Gastrocnemius medialis (tissue), 4 donors: ENCODE results near the gene TMEFF1.

Experiments
- CTCF ChIP-seq, 5 experiments: fragments of 450-650 bp in 3 of 5; fragments of 200-600 bp in 2 of 5; sonication (generic) in 2 of 5; IDR thresholded peaks in 4 of 5; conservative IDR thresholded peaks in 1 of 5; 1 replicate in 4 of 5; 2 replicates in 1 of 5; pipeline ENCODE4 v1.5.1; 2016 to 2019; ENCODE audit warnings: antibody characterized with exemption in 5 of 5, mild to moderate bottlenecking in 3 of 5, moderate library complexity in 3 of 5
- POLR2A ChIP-seq, 2 donors: fragments of 450-650 bp; IDR thresholded peaks; one replicate each; pipeline ENCODE4 v1.6.1; 2017; ENCODE audit warnings: antibody characterized with exemption in 2 of 2, mild to moderate bottlenecking in 2 of 2, moderate library complexity in 2 of 2

DNA sequence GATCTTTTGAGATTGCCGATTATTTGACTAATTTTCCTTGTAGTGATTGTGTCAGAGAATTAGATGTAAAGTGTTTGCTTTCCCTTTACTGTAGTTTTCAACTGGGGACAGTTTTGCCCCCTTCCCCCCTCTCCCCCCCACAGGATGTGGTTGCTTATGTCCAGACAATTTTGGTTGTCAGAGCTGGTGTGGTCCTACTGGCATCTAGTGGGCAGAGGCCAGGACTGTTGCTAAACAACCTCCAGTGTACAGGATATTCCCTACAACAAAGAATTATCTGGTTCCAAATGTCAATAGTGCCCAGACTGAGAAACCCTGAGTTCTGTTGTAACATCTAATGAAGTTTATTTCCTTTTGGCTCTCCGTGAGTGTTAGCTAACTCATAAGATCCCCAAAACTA lies 20.0 kb downstream of the TMEFF1 start:
- TF ChIP-seq CTCF (IDR thresholded peaks at IDR 0.05 in 4 of 5, conservative IDR thresholded peaks at IDR 0.05 in 1 of 5) (peak in 3 of 5 experiments; percentile 22 to 48 (median 23)), POLR2A (IDR thresholded peaks at IDR 0.05) (no peak)
